Loucy (cell line): Measurements from ENCODE around the gene DLG2.

Experiments
- EZH2phosphoT487 ChIP-seq: fragments of 200-600 bp; IDR thresholded peaks from 2 replicates; pipeline ENCODE4 v1.6.1; 2018; ENCODE audit warnings: antibody characterized with exemption, mild to moderate bottlenecking, moderate library complexity, borderline replicate concordance
- TF ChIP-seq, protein P1 (sequence below): fragments of 200-600 bp; sonication (generic); conservative IDR thresholded peaks from 2 replicates; pipeline ENCODE4 v1.5.1; 2014; ENCODE audit warnings: mild to moderate bottlenecking, antibody characterized with exemption, low read length

DNA sequence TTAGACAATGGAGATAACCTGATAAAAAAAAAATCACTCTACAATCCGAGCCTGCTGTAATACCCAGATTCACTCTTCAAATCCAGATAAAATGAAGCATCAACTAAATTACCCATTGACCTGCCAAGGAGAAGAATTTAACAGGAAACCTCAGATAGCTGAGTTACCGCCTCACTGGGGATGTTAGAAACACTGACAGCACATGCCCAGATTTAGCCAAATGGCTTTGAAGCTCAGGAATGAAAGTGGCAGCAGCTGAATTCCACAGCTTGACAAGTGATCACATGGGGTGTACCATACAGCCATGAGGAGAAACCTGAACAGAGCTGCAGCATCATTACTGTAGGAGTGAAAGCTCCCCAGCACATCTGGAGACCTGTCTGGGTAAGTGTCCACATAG lies 807.6 kb downstream of the DLG2 start:
- TF ChIP-seq, protein P1, sequence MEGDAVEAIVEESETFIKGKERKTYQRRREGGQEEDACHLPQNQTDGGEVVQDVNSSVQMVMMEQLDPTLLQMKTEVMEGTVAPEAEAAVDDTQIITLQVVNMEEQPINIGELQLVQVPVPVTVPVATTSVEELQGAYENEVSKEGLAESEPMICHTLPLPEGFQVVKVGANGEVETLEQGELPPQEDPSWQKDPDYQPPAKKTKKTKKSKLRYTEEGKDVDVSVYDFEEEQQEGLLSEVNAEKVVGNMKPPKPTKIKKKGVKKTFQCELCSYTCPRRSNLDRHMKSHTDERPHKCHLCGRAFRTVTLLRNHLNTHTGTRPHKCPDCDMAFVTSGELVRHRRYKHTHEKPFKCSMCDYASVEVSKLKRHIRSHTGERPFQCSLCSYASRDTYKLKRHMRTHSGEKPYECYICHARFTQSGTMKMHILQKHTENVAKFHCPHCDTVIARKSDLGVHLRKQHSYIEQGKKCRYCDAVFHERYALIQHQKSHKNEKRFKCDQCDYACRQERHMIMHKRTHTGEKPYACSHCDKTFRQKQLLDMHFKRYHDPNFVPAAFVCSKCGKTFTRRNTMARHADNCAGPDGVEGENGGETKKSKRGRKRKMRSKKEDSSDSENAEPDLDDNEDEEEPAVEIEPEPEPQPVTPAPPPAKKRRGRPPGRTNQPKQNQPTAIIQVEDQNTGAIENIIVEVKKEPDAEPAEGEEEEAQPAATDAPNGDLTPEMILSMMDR: no peak
- TF ChIP-seq EZH2phosphoT487: no peak
